Stimulated activated CD8-positive, alpha-beta memory T cell treated with anti-CD3 and anti-CD28 coated beads, Interleukin-4, amount 100 ng/mL, for 4 hours (primary cell): ENCODE data around the gene TRIM28.

Source experiments
- DNase-seq, 2 donors: peaks; one replicate each; pipeline ENCODE4 v3.0.0-alpha.2; 2020; ENCODE audit warnings: low read depth in 2 of 2, low spot score in 1 of 2

TRIM28 gene

GRCh38 chr19:58559275-58560006 is 15.6 kb downstream of the TRIM28 start:
- DNase-seq, result peak in 1 of 2 donors; percentile 49

DNA sequence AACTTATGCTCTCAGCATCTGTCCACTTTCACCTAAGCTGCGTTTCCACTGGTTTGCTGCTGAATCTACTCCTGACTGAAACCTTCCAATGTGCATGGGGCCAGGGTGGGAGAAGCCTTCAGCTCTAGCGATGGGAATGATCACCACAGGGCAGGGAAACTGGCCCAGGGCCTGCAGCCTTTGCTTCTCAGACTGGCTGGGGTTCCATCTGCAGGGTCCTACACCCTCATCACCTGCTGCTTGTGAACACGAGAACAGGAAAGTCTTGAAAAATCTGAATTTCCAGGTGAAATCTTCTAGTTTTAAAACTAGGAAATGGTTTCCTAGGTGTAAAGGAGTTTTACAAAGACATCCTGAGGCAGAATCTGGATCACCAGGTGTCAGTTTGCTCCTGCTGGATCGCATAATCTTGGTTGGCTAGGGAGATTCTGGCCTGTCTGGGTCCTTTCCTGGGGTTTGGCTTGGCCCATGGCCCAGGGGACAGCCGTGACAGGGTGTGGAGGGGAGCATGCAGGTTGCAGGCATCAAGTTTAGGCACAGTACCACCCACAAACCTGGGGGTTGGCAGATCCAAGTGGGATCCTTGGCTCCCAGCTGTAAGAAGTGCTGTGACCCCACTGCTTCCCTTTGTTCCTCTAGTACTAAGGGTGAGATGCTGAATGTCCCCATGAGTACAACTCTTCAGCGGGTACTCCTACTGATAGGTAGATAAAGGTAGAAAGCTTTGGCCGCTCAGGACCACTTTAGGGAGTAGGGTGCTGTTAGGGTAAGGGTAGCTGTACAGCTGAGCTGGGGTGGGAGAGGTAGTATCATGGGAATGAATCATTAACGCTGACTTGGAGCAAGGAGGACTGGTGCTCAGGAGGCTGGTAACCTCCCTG is 16.4 kb downstream of the TRIM28 start:
- no peak for DNase-seq

- no peak for DNase-seq
Observed at GRCh38 chr19:58560921-58561320, 17.1 kb downstream of the TRIM28 start.

DNA sequence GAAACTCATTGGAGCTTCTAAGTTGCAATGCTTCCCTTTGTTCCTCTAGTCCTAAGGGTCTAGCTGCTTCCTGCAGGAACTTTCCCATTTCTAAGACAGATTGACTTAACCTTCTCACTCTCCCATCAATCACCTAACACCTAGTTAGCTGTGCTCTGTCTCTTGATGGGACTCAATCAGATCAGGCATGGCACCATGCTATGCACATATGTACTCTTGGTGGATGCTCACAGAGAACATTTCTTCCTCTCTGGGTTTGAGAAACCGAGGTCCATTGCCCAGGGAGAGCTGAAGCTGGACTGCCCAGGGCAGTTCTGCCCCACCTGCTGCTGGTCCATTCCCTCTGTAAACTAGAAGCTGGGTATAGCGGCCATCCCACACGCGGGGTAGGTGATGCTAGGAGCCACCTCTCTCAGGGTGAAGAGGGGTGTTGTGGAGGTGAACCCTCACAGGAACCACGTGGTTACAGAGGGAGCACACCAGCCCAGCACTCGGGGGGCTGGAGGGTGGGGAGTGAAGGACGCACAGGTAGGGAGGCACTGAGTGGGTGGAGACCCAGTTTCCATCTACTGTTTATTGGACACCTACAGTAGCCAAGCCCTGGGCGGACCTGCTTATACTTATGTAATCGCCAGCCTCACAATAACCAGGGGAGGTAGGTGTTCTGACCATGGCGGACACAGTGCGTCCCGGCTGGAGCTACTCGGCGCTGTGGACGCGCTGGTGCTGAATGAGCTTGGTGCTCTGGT is 17.7 kb downstream of the TRIM28 start:
- DNase-seq, result no peak

GRCh38 chr19:58562122-58563033 is 18.5 kb downstream of the TRIM28 start:
- DNase-seq, result no peak

GRCh38 chr19:58563034-58563573 is 19.2 kb downstream of the TRIM28 start:
- no peak for DNase-seq

- no peak for DNase-seq
Observed at GRCh38 chr19:58563823-58564222, 20.0 kb downstream of the TRIM28 start.

GRCh38 chr19:58566989-58567388 is 23.1 kb downstream of the TRIM28 start:
- no peak for DNase-seq

- DNase-seq, result no peak
Observed at GRCh38 chr19:58568453-58569130, 24.7 kb downstream of the TRIM28 start.

GRCh38 chr19:58569191-58569942 is 25.5 kb downstream of the TRIM28 start:
- no peak for DNase-seq

DNA sequence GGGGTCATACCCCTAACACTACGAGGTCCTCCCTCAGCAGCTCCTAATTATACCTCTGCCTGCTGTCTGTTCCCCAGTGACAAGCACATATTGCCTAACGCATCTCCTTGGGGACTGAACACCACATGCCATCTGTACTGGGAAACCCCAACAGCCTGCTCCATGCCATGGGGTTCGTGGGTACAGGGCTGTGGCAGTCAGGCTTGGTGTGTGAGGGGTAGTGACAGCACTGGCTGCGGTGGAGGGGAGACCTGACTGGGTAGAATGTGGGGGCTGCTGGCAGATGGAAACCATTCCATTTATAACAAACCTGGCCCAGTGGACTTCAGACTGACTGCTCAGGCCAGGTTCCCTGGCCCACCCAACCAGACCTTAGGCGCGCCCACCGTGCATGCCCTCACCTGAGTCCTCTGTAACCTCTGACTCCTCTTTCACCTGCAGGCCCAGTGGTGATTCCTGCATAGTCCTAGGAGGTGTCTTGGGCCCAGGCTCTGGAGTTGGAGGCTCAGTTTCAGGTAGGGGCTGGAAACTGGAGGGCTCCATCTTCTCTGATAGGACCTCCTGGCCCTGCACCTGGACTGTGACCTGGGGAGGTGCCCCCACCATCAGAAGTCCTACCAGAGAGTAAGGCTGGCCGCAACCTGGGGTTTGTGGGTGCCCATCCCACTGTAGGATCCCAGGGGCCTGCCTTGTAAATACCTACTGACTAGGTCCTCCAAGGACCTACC is 26.2 kb downstream of the TRIM28 start:
- DNase-seq, result no peak

DNA sequence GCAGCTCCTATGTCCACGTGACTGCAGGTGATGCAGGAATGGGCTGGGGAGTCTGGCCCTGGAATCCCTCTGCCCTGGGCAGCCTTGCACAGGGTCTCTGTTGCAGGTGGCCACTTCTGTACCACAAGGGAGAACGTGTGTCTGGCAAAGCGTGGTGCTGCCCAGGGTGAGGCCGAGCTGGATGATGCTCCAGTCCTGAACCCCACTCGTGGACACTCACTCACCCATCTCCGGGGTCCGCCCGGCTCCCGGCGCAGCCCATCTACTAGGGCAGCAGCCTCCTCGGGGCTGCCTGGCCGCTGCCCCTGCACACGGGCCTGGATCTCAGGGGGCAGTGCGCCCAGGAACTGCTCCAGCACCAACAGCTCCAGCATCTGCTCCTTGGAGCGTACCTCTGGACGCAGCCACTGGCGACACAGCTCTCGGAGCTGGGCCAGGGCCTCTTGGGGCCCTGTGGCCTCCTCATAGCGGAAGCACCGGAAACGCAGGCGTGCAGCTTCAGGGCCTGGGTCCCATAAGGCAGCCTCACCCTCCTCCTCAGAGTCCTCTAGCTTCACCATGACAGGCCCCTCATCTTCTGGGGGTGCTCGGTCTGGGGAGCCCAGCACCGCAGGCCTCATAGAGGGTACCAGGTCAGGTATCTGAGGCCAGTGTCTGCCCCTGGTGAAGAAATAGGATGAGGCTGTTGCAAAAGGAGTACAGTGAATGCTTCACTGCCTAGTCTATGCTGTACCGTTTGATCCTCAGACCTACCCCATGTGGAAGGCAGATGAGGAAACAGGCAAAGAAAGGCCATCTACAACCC is 27.1 kb downstream of the TRIM28 start:
- no peak for DNase-seq

GRCh38 chr19:58571575-58571947 is 27.7 kb downstream of the TRIM28 start:
- DNase-seq, result no peak

DNA sequence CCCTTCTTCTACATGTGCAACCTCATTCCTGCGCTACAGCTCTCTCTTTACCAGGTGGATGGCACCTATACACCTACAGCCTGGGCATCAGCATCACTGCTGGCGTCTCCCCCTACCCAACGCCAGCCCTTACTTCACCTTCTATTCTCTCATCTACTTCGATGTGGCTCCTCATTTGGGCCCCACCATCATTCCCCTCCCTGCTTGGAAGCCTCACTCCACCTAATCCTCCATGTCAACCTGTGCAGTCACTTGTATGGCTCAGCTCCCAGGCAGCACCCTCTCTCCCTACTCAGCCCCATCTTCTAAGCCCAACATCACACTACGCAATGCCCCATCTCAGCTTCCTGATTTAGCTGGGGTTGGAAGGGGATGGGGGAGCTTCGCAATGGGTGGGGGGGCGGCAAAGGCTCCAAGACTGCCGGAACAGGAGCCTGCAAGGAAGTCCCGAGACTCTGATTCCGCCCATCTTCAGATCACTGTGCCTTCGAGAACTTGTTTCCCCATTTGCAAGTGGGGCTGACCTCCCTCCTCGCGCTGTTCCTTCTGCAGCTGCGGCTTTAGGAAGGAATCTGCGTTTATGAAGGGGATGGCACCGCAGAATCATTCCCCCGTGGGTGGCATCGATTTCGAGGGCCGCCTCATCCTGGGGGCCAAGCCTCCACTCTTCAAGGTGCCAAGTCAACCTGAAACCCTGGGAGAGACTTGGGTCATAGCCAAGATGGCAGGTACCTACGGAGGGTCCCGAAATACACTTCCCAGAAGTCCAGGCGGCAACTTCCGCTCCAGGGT is 28.4 kb downstream of the TRIM28 start:
- DNase-seq, result no peak

DNA sequence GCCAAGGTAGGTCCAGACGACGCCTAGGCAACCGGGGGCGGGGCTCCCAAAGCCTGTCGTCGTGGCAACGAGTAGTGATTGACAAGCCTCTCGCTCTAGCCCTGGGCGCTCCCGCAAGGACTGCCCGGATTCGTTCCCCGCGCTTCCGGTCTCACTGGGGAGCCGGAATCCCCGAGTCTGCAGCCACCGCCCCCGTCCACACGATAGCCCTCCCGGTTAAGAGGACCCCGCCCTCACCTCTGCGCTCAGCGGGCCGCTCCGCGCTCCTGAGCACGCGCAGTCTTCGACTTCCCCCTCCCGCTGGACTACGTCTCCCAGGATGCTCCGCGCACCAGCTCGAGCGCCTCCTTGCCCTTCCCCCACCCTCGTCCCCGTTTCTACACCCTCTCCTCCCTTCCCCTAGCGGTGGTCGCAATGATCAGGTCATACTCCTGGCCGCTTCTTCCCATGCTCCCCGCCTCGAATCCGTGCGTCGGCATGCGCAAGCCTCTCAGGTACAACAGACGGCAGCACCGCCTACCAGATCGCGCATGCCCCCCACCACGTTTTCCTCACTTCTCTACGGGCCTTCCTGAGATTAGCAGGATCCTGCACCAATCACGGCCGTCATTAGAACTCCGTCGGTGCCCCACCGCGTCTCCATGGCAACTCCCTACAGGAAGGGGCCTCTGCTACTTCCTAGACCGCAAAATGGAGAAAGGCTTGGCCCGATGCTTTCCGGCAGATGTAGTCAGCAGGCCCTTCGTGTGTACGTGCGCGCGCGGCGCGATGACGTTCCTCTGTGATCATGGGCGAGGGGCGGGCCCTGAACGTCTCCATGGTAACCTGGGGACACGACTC is 29.2 kb downstream of the TRIM28 start, which contains the start of gene MZF1:
MZF1 (minus strand) TSS at position 518 of the 840 bp plus-strand sequence. CDS start 1,946 bp downstream, outside the sequence.
- DNase-seq, result peak; percentile 99 to 100
